Raji (cell line): ENCODE data around the gene MAML1.
A peak's percentile ranks its signal among the peaks of the same experiment; 100 is the strongest.

ENCODE experiments used
- POLR2A ChIP-seq: IDR thresholded peaks from 2 replicates; pipeline ENCODE4 v1.6.1; 2011; ENCODE audit warnings: low read depth, low read length, control low read depth; ENCODE audit not compliant: insufficient read depth

The MAML1 gene

DNA sequence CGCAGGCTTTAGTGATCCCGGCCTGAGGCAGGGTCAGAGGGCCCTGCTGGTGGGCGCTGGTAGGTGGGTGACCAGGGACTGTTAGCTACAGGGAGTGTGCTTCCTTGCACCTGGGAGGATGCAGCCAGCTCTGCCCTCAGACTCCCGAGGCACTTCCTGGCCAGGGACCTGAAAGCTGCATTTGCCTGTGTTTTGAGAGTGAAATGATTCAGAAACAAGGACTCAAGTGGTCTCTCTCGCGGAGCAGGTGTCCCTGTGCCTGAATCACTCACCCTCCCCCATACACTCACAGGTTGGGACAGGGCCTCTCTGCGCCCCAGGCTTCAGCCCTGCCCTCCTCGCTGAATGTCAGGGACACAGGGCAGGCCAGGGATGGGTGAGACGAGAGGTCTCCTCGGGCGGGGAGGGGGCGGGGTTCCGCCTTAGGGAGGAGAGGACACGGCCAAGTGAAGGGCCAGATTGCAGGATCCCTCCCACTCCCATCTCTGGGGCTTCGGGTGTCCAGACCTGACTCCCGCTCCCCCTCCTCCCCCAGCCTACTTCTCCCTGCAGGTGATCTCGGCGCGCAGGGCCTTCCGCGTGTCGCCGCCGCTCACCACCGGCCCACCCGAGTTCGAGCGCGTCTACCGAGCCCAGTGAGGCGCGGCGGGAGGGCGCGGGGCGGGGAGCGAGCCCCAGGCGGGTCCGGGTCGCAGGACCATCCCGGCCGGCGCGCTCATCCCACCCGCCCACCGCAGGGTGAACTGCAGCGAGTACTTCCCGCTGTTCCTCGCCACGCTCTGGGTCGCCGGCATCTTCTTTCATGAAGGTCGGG lies 62.6 kb downstream of the MAML1 start:
- TF ChIP-seq POLR2A, result no peak

DNA sequence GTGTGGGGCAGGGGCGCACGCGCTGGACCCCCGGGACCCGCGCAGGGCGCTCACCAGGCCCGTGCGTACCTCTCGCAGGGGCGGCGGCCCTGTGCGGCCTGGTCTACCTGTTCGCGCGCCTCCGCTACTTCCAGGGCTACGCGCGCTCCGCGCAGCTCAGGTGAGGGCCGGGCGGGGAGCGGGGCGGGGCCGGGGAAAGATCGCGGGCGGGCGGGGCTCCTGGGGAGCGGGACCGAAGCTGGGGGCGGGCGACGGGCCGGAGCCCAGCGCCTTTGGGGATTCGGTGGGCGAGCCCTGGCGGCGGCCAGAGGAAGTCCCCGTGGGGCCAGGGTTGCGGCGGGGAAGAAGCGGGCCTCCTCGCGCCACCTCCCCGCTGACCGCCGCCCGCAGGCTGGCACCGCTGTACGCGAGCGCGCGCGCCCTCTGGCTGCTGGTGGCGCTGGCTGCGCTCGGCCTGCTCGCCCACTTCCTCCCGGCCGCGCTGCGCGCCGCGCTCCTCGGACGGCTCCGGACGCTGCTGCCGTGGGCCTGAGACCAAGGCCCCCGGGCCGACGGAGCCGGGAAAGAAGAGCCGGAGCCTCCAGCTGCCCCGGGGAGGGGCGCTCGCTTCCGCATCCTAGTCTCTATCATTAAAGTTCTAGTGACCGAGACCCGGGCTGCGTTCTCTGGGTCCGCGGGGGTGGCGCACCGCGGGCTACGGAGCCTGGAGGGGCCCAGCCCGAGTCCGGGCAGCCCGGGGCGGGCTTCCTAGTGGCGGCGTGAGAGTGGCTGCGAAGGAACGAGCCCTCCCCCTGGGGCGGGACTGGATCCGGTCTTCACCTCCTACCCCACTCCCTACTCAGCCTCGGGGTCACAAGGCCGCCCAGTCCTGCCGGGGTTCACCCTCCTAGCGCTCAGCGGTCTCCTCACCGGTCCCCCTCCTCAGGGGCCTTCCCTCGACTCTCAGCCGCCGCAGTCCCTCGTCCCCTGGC lies 63.5 kb downstream of the MAML1 start:
- peak; percentile 42 for TF ChIP-seq POLR2A

DNA sequence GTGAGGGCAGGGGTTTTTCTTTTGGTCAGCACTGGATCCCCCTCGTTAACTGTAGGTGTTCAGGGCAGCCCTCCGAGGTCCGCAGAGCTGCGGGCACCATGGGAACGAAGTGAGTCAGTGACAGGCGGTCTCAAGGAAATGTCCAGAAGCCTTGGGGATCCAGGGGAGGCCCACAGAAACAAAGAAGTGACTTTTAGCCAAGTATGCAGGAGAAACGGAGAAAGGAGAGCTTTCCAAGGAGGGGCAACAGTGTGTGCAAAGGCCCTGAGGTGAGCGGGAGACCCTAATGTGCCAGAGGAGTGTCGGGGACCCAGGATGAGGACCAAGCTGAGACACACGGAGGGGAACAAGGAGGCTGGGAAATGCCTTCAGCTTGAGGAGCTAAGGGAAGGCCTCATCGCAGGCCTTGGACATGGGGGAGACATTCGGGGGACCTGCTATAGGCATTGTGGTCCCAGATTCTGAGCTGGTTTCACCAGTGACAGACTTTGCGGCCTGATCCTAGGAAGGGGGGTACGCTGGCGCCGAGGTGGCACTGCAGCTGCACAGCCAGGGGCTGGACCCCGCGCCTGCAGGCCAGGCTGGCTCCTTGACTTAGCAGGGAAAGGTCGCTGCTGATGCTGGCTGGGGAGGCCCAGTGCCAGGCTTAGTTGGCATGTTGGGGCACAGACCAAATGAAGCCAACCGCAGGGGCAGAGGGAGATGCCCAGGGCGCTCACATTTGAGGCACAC lies 64.4 kb downstream of the MAML1 start:
- TF ChIP-seq POLR2A, result no peak

DNA sequence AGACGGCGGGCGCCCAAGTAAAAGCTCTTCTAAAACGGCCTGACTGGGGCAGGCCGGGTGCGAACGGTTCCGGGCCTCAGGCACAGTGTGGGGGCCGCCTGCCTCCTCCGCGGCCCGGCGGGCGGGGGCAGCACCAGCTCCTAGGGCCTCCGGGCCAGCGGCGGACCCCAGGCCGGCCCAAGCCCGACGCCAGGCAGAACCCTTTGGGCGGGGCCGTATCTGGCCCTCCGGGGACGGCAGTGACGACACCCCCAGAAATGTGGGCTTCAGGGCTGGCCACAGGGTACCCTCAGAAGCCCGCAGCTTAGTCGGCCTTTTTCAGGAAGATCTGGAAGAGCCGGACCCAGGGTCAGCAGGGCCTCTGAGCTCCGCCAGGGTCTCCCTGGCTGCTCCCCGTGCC lies 65.1 kb downstream of the MAML1 start:
- no peak for TF ChIP-seq POLR2A

DNA sequence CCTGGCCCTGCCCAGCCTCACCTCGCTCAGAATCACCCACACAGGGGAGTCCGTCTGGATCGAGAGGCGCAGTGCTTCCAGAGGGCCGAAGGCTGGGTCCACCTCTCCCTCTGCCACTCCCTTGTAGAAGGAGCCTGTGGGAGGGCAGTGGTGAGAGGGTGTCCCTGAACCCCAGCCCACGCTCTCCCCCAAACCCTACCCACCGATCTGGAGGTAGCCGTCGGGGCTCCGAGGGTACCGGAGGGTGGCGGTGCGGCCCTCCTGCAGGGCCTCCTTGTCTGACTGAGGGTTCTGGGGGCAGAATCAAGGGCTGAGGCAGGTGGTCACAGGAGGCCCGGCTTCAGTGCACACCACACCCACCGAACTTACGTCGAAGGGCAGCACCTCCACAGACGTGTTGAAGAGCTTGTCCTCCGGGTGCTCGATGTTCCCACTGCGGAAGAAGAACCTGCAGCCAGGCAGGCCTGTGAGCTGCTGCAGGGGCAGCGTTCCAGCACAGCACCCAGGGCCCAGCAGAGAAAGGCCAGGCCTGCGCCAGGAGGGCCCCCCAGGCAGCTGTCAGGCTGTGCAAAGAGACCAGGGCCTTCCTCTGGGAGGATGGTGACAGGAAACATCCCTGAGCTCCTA lies 65.6 kb downstream of the MAML1 start:
- no peak for TF ChIP-seq POLR2A

DNA sequence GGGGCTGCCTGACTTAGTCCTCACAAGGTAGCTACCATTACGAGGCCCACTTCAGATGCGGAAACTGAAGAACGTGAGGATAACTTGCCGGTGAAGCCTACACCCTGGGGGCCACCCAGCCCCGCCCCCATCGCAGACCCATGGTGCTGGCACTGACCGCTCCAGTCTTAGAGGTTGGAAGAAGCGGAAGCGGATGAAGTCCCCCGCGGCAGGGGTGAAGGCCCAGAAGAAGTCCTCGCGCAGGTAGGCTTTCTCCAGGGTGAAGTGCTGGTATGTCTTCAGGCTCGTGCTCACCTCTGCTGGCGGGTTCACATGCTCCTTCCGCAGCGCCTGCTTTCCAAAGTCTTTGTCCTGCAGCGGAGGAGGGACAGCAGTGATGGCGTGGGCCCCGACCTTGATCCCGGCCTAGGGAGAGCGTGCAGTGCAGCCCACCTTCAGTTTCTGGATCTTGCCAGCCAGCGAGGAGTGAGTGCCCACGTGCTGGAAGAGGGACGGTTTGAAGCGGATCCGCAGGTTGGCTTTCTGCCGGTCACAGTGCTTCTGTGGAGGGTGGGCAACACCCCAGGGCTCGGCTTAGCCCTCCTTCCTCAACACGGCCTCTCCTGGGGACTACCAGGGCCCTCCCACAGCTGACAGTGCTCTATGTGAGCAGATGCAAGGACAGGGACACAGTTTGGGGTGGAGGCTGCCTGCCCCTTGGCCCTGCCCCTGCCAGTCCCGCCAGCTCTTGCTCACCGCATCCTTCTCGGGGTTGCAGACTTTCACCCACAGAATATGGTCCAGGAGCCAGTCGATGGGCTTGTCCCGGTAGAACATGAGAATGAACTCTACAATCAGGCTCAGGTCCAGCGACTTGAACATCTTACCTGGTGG lies 66.4 kb downstream of the MAML1 start:
- no peak for TF ChIP-seq POLR2A

DNA sequence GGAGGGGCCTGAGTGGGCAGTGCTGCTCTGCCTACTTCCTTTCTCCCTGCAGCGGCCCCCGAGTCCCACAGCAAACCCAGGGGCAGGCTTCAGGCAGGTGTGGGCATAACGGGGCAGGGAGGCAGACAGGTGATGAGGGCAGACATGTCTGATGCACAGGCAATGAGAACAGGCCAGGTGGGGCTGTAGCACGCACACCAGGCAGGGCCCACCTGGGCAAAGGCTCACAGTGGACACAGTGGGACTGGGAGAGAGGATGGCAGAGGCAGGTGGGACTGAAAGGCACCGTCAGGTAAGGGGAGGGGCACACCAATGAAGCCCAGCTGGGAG lies 67.0 kb downstream of the MAML1 start:
- TF ChIP-seq POLR2A, result no peak

DNA sequence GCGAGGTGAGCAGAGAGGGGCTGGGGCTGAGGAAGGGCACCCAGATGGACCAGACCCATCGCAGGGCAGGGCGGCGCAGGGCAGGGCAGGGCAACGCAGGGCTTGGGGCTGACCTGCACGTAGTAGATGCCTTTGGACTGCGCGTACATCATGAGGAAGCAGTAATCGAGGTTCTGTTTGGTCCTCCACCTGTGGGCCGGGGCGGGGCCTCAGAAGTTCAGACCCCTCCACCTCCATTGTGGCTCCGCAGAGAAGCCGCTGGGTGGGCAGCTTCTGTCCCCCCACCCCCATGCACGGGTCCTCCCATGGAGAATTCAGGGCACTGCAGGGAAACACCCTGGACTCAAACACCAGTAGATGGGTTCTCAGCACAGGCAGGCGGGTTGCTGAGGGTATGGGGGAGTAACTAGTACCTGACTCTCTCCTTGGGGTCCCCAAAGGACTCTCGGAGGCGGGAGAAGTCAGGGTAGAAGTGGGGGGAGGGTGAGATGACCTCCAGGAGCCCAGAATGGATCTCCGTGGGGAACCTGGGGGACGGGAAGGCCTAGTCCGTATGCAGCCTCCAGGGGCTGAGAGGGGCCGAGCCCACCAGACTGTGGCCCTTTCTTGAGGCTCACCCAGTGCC lies 67.6 kb downstream of the MAML1 start:
- TF ChIP-seq POLR2A, result no peak

DNA sequence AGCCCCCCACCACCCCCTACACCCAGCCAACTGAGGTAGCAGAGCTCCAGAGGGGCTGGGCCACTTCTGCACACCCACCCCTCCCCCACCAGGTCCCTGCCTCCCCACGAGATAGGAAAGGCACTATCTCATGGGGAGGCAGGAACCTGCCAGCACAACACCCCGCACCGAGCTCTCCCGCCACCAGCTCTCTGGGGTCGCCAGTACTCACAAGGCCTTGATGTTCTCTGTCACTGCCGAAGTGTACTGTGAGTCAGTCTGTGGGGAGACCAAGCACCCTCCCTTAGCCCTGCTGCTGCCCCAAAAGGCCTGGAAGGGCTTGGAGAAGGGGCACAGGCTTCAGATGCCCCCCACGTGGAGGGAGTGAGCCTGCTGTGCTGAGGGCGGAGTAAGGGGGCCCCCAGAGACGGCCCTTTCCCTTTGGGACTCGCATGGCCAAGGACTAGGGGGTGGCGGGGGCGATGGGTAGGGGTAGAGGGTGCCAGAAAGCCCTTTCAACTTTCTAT lies 68.1 kb downstream of the MAML1 start:
- no peak for TF ChIP-seq POLR2A

DNA sequence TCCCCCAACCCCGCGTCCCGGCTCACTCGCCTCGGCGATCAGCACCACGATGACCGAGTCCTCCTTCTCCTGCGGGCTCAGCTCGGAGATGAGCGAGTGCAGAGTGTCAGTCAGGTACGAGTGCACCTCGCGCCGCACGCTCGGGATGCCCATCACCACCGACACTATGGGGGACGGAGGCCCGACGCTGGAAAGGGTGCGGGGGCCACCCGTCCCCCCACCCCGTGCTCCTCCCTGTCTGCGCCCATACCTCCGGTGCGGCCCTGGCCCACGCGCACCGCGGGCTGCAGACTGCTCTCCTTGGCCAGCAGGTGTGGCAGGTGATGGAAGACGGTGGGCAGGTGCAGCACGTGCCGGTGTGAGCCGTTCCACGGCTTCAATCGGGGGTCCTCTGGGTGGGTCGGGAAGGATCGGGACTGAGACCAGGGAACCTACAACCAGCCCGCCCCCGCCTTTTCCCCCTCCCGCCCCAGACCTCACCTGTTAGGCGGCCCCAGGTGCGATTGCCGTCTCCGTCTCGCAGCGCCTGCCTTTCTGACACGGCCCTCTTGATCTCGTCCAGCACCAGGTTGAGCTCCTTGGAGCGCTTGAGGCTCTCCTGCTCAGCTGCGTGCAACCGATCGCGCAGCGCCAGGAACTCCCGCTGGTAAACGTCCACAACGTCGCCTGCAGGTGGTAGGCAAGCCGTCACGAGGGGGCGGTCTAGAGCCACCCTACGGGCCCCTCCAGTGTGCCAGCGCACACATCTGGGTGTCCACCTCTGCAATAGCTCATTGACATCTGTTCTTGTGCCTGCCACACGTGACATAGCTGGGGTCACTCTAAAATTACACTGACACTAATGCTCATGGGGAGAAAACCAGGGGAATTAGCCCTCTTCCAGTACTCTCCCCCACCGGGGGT lies 68.9 kb downstream of the MAML1 start:
- TF ChIP-seq POLR2A, result no peak

DNA sequence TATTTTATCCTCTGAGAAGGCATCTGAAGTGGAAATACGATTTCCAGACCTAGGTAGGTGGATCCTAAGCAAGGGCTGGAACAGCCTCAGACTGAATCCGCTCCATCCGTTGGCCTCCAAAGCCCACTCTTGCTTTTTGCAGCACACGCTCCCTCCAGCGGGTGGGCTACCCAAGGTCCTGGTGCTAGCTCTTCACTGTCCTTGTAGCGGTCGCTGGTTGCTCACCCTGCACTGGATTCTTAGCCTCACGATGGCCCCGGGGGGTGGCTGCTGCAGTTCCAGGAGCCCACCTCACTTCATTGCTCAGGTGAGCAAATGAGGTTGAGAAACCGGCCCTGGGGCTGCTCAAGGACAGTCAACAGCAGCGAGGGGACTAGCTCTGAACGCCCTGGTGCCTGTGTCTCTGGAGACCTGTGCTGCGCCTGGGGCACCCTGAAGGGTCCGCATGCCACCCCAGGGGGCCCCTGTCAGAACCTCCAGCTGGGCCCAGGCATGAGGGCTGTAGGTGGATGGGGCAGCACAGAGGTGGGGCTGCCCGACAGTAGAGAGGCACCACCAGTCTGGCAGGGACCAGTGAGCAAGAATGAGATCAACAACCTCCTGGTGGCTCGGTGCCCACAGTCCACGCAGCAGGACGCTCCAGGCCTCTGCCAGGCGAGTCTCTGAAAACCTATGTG lies 69.7 kb downstream of the MAML1 start:
- no peak for TF ChIP-seq POLR2A

DNA sequence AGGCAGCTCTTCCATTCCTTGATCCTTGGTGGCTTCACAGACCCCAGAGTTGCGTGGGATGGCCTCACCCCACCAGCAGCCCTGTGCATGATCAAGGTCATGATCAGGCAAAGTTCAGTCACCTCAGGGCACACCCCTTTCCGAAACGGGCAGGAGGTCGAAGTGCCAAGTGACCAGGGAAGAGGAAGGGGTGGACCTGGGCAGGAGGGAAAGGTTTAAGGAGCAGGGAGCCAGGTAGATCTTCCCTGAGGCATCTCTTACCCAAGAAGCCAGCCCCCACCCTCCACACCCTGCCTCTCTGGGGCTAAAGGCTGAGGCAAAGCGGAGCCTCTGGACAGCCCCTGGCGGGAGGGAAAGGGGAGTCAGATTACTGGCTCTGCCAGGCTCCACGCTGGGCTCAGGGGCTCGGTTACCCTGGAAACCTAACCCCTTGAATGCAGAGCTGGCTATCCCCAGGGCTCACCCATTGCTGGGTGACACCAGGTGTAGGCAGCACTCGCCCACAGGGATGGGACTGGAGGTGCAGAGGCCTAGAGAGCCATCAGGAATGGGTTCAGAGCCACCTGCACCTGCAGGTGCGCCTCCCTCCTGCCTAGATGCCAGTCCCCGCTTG lies 70.4 kb downstream of the MAML1 start:
- no peak for TF ChIP-seq POLR2A
